ENCODE data around the gene MRPS18A. TPM values are rescaled to one million over a fixed set of nuclear protein-coding genes. Genes with fewer than 3 reads are reported as not detected.
"Not testable (repeated sequence)": the region's sequence is repeated elsewhere in the genome, so short reads cannot be mapped to it uniquely, and the experiment has no call there.

MRPS18A gene
- total RNA-seq, 4 donors from 2014 or later, result 42.5 to 56.2 (median 50.9) TPM

- WGBS, 2 donors, result 88 to 100% methylated on average over 1 of the region's 1 CpG
- TF ChIP-seq POLR2A (IDR thresholded peaks at IDR 0.05), result no peak
- no peak for TF ChIP-seq CTCF (IDR thresholded peaks at IDR 0.05)
- no peak for DNase-seq (ENCODE audit: low spot score in 2 of 2)
- intact Hi-C loops (cut with DNase I; ENCODE audit: low total_unique reads), result loop anchor here (5.0 kb wide), 2 partner anchors 97 to 412 kb away; no protein-coding TSS in a partner anchor
- no peak overlapping the region for H3K4me3 ChIP-seq (ENCODE audit: low read depth, poor library complexity, severe bottlenecking)
These were observed 22.2 kb downstream of the MRPS18A start for GRCh38 chr6:43665376-43665775.

- WGBS, 2 donors, result 89 to 94% methylated on average over 5 of the region's 5 CpGs
- H3K4me3 ChIP-seq (ENCODE audit: low read depth, poor library complexity, severe bottlenecking); DNase-seq (ENCODE audit: low spot score in 2 of 2); intact Hi-C loops (cut with DNase I; ENCODE audit: low total_unique reads): not testable (repeated sequence)
These were observed 24.6 kb downstream of the MRPS18A start for GRCh38 chr6:43662948-43663347.

GRCh38 chr6:43658161-43658560 is 29.4 kb downstream of the MRPS18A start:
- WGBS, 2 donors, result 79 to 87% methylated on average over 9 of the region's 9 CpGs
- intact Hi-C loops (cut with DNase I; ENCODE audit: low total_unique reads), result no loop called here
- DNase-seq (ENCODE audit: low spot score in 2 of 2), result no peak
- TF ChIP-seq CTCF (IDR thresholded peaks at IDR 0.05) (no peak), POLR2A (IDR thresholded peaks at IDR 0.05) (no peak)
- no peak overlapping the region for H3K4me3 ChIP-seq (ENCODE audit: low read depth, poor library complexity, severe bottlenecking)

- DNase-seq (ENCODE audit: low spot score in 2 of 2), result no peak
- no peak overlapping the region for H3K4me3 ChIP-seq (ENCODE audit: low read depth, poor library complexity, severe bottlenecking)
- TF ChIP-seq CTCF (IDR thresholded peaks at IDR 0.05) (no peak), POLR2A (IDR thresholded peaks at IDR 0.05) (no peak)
- intact Hi-C loops (cut with DNase I; ENCODE audit: low total_unique reads), result no loop called here
- 83 to 90% methylated on average over 3 of the region's 3 CpGs for WGBS, 2 donors
These were observed 30.3 kb downstream of the MRPS18A start for GRCh38 chr6:43657221-43657802.

GRCh38 chr6:43652822-43653221 is 34.8 kb downstream of the MRPS18A start:
- H3K4me3 ChIP-seq (ENCODE audit: low read depth, poor library complexity, severe bottlenecking); DNase-seq (ENCODE audit: low spot score in 2 of 2); intact Hi-C loops (cut with DNase I; ENCODE audit: low total_unique reads): not testable (repeated sequence)
- 93 to 95% methylated on average over 2 of the region's 2 CpGs for WGBS, 2 donors

GRCh38 chr6:43648248-43648647 is 39.3 kb downstream of the MRPS18A start:
- intact Hi-C loops (cut with DNase I; ENCODE audit: low total_unique reads), result no loop called here
- no peak for DNase-seq (ENCODE audit: low spot score in 2 of 2)
- WGBS, 2 donors, result 93 to 94% methylated on average over 2 of the region's 2 CpGs
- TF ChIP-seq CTCF (IDR thresholded peaks at IDR 0.05) (no peak), POLR2A (IDR thresholded peaks at IDR 0.05) (no peak)
- H3K4me3 ChIP-seq (ENCODE audit: low read depth, poor library complexity, severe bottlenecking), result no peak overlapping the region

- no peak for DNase-seq (ENCODE audit: low spot score in 2 of 2)
- intact Hi-C loops (cut with DNase I; ENCODE audit: low total_unique reads), result no loop called here
- TF ChIP-seq POLR2A (IDR thresholded peaks at IDR 0.05) (no peak), CTCF (IDR thresholded peaks at IDR 0.05) (no peak)
- no peak overlapping the region for H3K4me3 ChIP-seq (ENCODE audit: low read depth, poor library complexity, severe bottlenecking)
- 96 to 98% methylated on average over 3 of the region's 3 CpGs for WGBS, 2 donors
These were observed 40.0 kb downstream of the MRPS18A start for GRCh38 chr6:43647613-43648012.

All from lower leg skin (tissue), 4 donors.